A673 (cell line): ENCODE data around the gene CTSO. TPM values are rescaled to one million over a fixed set of nuclear protein-coding genes. Genes with fewer than 3 reads are reported as not detected.

ENCODE experiments used
- BruUV-seq: library from RNA; stranded (reverse); fragments of 400-500 nt; replicated peaks from 2 replicates; lab custom pipeline; 2021; lab: Mats Ljungman, UMichigan
- CTCF ChIA-PET: fragments of 300-600 bp; sonication (Branson Sonifier 250); formaldehyde crosslinking; loops from one replicate; lab custom pipeline; 2022; ENCODE audit warnings: antibody characterized with exemption; lab: Charles Lee
- POLR2A ChIA-PET: fragments of 300-600 bp; sonication (Branson Sonifier 250); formaldehyde crosslinking; loops from one replicate; lab custom pipeline; 2022; ENCODE audit warnings: antibody characterized with exemption; ENCODE audit not compliant: low non-redundant PET; lab: Charles Lee
- DNase-seq: peaks from one replicate; pipeline ENCODE4 v3.0.0-alpha.2; 2015; ENCODE audit warnings: low spot score
- H3K27ac ChIP-seq: fragments of 200-600 bp; sonication (generic); 2 replicates; pipeline ENCODE4 v1.5.1; 2016; ENCODE audit warnings: mixed run types, low read depth, mild to moderate bottlenecking, mixed read lengths, antibody characterized with exemption, low read length; ENCODE audit not compliant: poor library complexity, severe bottlenecking
- H3K27me3 ChIP-seq: fragments of 200-600 bp; sonication (generic); replicated peaks from 2 replicates; pipeline ENCODE4 v1.6.1; 2017; ENCODE audit warnings: mixed run types, low read depth, mild to moderate bottlenecking, mixed read lengths, antibody characterized with exemption, low read length; ENCODE audit not compliant: insufficient read depth, poor library complexity
- H3K36me3 ChIP-seq: fragments of 200-600 bp; sonication (generic); 2 replicates; pipeline ENCODE4 v1.6.1; 2016; ENCODE audit warnings: mixed run types, mild to moderate bottlenecking, mixed read lengths, antibody characterized with exemption, low read length; ENCODE audit not compliant: insufficient read depth, poor library complexity, severe bottlenecking
- H3K4me1 ChIP-seq: fragments of 200-600 bp; sonication (generic); 2 replicates; pipeline ENCODE4 v1.6.1; 2017; ENCODE audit warnings: mixed run types, mild to moderate bottlenecking, mixed read lengths, antibody characterized with exemption, low read length; ENCODE audit not compliant: insufficient read depth, poor library complexity, severe bottlenecking
- H3K4me3 ChIP-seq: fragments of 200-600 bp; sonication (generic); 2 replicates; pipeline ENCODE4 v1.5.1; 2016; ENCODE audit warnings: low read depth, mixed run types, mild to moderate bottlenecking, mixed read lengths, low read length; ENCODE audit not compliant: poor library complexity, severe bottlenecking
- H3K9me3 ChIP-seq: fragments of 200-600 bp; sonication (generic); 2 replicates; pipeline ENCODE4 v1.6.1; 2016; ENCODE audit warnings: mixed run types, low read depth, mild to moderate bottlenecking, mixed read lengths, antibody characterized with exemption, low read length; ENCODE audit not compliant: poor library complexity, severe bottlenecking
- EZH2 ChIP-seq: fragments of 200-600 bp; sonication (generic); IDR thresholded peaks from 2 replicates; pipeline ENCODE4 v1.6.1; 2017; ENCODE audit warnings: borderline replicate concordance, low read depth, mild to moderate bottlenecking, mixed read lengths, antibody characterized with exemption, low read length; ENCODE audit not compliant: poor library complexity, severe bottlenecking
- intact Hi-C: fragments of 100-400 bp; cut with micrococcal nuclease; formaldehyde crosslinking; loops from one replicate; pipeline ENCODE4 v1.10.0; 2022; ENCODE audit not compliant: unreplicated experiment
- total RNA-seq: library from RNA; stranded (reverse); gene quantifications from 2 replicates; pipeline ENCODE4 v1.2.3, GENCODE V29; 2021
- TF ChIP-seq, protein P1 (sequence below): fragments of 300-800, 200-600 bp; sonication (generic); conservative IDR thresholded peaks from 2 replicates; pipeline ENCODE4 v1.5.1; 2017; ENCODE audit warnings: low read depth, mild to moderate bottlenecking, antibody characterized with exemption, low read length, moderate library complexity, mixed read lengths

CTSO gene
- total RNA-seq, 1 experiment from 2014 or later = 1.4 TPM

DNA sequence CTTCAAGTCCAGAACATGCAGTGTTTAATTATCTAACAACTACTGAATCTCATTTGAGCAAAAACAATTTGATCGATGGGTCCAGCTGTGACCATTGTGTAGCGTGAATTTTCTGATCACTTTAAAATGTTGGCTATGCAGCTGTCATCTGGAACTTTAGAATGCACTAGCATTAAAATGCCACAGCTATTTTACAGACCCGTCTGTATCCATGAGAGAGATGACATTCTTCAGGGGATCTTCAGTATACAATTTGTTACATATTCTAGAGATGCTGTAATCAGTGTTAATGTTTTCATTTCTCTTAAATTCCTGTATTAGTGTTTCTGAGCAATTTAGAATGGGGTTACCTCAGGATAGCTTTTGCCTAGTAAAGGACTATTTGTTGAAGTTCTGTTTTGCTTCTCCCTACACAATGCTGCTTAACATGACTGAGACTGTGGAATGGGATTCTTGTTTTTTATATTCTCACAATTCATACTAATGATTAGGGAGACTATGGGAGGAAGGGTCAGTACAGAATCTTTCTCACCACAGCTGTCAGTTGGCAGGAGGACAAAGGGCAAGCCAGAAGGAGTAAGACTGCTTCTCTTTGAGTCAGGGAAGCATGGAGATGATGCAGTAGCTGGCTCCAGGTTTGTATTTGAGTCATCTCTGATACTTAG is 13.2 kb upstream of the CTSO start:
- ChIA-PET POLR2A (no interaction called here), CTCF (no interaction called here)

DNA sequence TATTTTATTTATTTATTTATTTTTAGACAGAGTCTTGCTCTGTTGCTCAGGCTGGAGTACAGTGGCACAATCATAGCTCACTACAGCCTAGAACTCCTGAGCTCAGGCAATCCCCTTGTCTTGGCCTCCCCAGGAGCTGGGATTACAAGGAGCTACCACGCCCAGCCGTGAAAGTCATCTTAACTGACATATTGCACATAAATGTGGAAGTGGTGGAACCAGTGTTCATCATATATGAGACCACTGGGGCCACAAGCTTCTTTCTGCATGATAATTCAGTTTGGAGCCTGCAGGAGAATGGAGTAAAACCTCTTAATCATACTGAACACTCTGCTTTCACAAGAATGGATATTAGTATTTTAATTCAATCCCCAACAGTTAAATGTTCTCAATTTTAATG is 12.5 kb upstream of the CTSO start:
- TF ChIP-seq EZH2 = no peak
- TF ChIP-seq, protein P1, sequence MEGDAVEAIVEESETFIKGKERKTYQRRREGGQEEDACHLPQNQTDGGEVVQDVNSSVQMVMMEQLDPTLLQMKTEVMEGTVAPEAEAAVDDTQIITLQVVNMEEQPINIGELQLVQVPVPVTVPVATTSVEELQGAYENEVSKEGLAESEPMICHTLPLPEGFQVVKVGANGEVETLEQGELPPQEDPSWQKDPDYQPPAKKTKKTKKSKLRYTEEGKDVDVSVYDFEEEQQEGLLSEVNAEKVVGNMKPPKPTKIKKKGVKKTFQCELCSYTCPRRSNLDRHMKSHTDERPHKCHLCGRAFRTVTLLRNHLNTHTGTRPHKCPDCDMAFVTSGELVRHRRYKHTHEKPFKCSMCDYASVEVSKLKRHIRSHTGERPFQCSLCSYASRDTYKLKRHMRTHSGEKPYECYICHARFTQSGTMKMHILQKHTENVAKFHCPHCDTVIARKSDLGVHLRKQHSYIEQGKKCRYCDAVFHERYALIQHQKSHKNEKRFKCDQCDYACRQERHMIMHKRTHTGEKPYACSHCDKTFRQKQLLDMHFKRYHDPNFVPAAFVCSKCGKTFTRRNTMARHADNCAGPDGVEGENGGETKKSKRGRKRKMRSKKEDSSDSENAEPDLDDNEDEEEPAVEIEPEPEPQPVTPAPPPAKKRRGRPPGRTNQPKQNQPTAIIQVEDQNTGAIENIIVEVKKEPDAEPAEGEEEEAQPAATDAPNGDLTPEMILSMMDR = no peak
- DNase-seq = no peak
- CTCF ChIA-PET = no interaction called here
- H3K27me3 ChIP-seq = no peaks in the 10 kb centered on the region
- intact Hi-C loops = no loop called here
- BruUV-seq = no TSS peak
- H3K4me1 ChIP-seq = no peaks in the 10 kb centered on the region
- no peaks in the 10 kb centered on the region for H3K9me3 ChIP-seq
- H3K36me3 ChIP-seq = no peaks in the 10 kb centered on the region
- no peak overlapping the region for H3K4me3 ChIP-seq
- H3K27ac ChIP-seq = no peak overlapping the region
- POLR2A ChIA-PET = no interaction called here

More for the DNA sequence above, 13.2 kb upstream of the CTSO start:
- no peak for DNase-seq
- no peaks in the 10 kb centered on the region for H3K9me3 ChIP-seq
- no peak overlapping the region for H3K27ac ChIP-seq
- BruUV-seq = no TSS peak
- H3K4me3 ChIP-seq = no peak overlapping the region
- H3K27me3 ChIP-seq = no peaks in the 10 kb centered on the region
- intact Hi-C loops = no loop called here
- TF ChIP-seq, protein P1 = no peak
- TF ChIP-seq EZH2 = no peak
- H3K36me3 ChIP-seq = no peaks in the 10 kb centered on the region
- no peaks in the 10 kb centered on the region for H3K4me1 ChIP-seq

DNA sequence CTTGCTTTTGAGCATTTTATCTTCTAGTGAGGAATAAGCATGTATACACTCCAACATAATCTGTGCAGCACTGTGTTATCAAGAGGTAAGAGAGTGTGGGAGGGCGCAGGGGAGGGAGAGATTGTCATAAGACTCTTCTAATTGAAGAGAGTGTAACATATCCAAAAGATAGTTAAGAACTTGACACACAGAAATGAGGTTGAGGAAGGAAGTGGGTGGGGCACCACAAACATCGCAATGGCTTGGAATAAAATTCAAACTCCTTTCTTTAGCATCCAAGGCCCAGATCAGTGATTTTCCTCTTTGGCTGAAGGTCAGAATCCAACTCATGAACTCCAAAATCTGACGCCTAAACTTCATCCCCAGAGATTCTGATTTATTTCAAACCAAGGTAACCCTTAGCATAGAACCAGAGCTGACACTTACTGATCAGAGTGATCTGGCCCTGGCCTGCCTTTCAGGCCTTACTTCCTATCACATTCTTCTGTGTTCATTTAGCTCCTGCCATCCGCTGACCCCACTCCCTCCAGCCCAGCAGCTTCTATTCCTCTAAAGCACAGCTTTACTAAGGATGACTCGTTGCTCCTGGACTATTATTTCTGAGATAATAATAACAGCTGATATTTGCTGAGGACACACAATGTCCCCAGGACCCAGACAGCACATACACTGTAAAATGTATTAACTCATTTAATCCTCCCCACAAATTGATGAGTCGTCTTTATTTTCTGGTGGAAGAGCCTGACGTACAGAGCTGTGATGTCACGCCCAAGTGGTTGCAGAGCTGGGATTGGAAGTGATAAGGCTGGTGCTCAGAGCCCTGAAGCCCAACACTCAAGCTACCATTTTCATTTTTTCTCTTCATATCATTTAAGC is 10.6 kb upstream of the CTSO start:
- TF ChIP-seq, protein P1 = no peak
- no peak for TF ChIP-seq EZH2
- Histone ChIP-seq H3K36me3 (no peaks in the 10 kb centered on the region), H3K4me1 (no peaks in the 10 kb centered on the region), H3K27me3 (no peaks in the 10 kb centered on the region), H3K9me3 (no peaks in the 10 kb centered on the region), H3K27ac (no peak overlapping the region), H3K4me3 (no peak overlapping the region)
- intact Hi-C loops = no loop called here
- no peak for DNase-seq
- BruUV-seq = no TSS peak
- POLR2A ChIA-PET = interaction anchor here (0.7 kb wide), 1 partner anchor 156 kb away, joined by 4 read pairs; no protein-coding TSS in a partner anchor
- CTCF ChIA-PET = no interaction called here
